ENCODE measurements around the gene YTHDF2. TPM values are rescaled to one million over a fixed set of nuclear protein-coding genes. Genes with fewer than 3 reads are reported as not detected.

The YTHDF2 gene
- total and polyA plus RNA-seq, 8 donors = 9.9 to 50.5 (median 28.0) TPM

GRCh38 chr1:28796352-28797211 lies 59.8 kb downstream of the YTHDF2 start:
- Histone ChIP-seq H3K36me3 (no peaks in the 10 kb centered on the region), H3K4me3 (no peak overlapping the region), H3K27me3 (peaks cover 0 to 25% (median 0%) of the 10 kb centered on the region in 3 donors), H3K4me1 (no peaks in the 10 kb centered on the region), H3K9me3 (no peaks in the 10 kb centered on the region), H3K27ac (no peak overlapping the region)
- intact Hi-C loops (cut with DNase I; ENCODE audit: low total_unique reads) = no loop called here
- TF ChIP-seq CTCF (IDR thresholded peaks at IDR 0.05) = no peak
- TF ChIP-seq POLR2A (IDR thresholded peaks at IDR 0.05) = no peak
- TF ChIP-seq POLR2AphosphoS5 (IDR thresholded peaks at IDR 0.05) = no peak
- no peak for TF ChIP-seq EP300 (IDR thresholded peaks at IDR 0.05)
- DNase-seq = no peak
- WGBS, 5 donors = 51 to 63% (median 60%) methylated on average over 18 of the region's 18 CpGs

- Histone ChIP-seq H3K9me3 (no peaks in the 10 kb centered on the region), H3K4me1 (no peaks in the 10 kb centered on the region), H3K27ac (no peak overlapping the region), H3K4me3 (no peak overlapping the region), H3K36me3 (no peaks in the 10 kb centered on the region), H3K27me3 (peaks cover 0 to 20% (median 0%) of the 10 kb centered on the region in 3 donors)
- WGBS, 5 donors = 40 to 53% (median 47%) methylated on average over 3 of the region's 3 CpGs
- intact Hi-C loops (cut with DNase I; ENCODE audit: low total_unique reads) = no loop called here
- no peak for DNase-seq
- TF ChIP-seq EP300 (IDR thresholded peaks at IDR 0.05) = no peak
- no peak for TF ChIP-seq POLR2A (IDR thresholded peaks at IDR 0.05)
- TF ChIP-seq POLR2AphosphoS5 (IDR thresholded peaks at IDR 0.05) = no peak
- TF ChIP-seq CTCF (IDR thresholded peaks at IDR 0.05) = no peak
Measured at GRCh38 chr1:28800324-28800723, 63.6 kb downstream of the YTHDF2 start.

- intact Hi-C loops (cut with DNase I; ENCODE audit: low total_unique reads) = no loop called here
- 76 to 87% (median 86%) methylated on average over 5 to 6 of the region's 6 CpGs for WGBS, 5 donors
- no peak for DNase-seq
- H3K9me3 ChIP-seq = no peaks in the 10 kb centered on the region
- no peak overlapping the region for H3K4me3 ChIP-seq
- H3K4me1 ChIP-seq = no peaks in the 10 kb centered on the region
- H3K27me3 ChIP-seq = peaks cover 0 to 13% (median 0%) of the 10 kb centered on the region in 3 donors
- H3K36me3 ChIP-seq = no peaks in the 10 kb centered on the region
- H3K27ac ChIP-seq = no peak overlapping the region
- TF ChIP-seq POLR2A (IDR thresholded peaks at IDR 0.05) = no peak
Measured at GRCh38 chr1:28801461-28801860, 64.7 kb downstream of the YTHDF2 start.

- Histone ChIP-seq H3K4me1 (no peaks in the 10 kb centered on the region), H3K4me3 (no peak overlapping the region), H3K27ac (no peak overlapping the region), H3K27me3 (peaks cover 0 to 14% (median 0%) of the 10 kb centered on the region in 3 donors), H3K9me3 (no peaks in the 10 kb centered on the region), H3K36me3 (no peaks in the 10 kb centered on the region)
- intact Hi-C loops (cut with DNase I; ENCODE audit: low total_unique reads) = no loop called here
- no peak for TF ChIP-seq POLR2AphosphoS5 (IDR thresholded peaks at IDR 0.05)
- no peak for TF ChIP-seq CTCF (IDR thresholded peaks at IDR 0.05)
- TF ChIP-seq POLR2A (IDR thresholded peaks at IDR 0.05) = no peak
- TF ChIP-seq EP300 (IDR thresholded peaks at IDR 0.05) = no peak
- 68 to 80% (median 75%) methylated on average over 5 of the region's 5 CpGs for WGBS, 5 donors
- no peak for DNase-seq
Measured at GRCh38 chr1:28803051-28803450, 66.3 kb downstream of the YTHDF2 start.

- no peak for DNase-seq
- Histone ChIP-seq H3K27ac (no peak overlapping the region), H3K9me3 (no peaks in the 10 kb centered on the region), H3K4me1 (no peaks in the 10 kb centered on the region), H3K4me3 (no peak overlapping the region), H3K36me3 (no peaks in the 10 kb centered on the region), H3K27me3 (peaks cover 0 to 19% (median 0%) of the 10 kb centered on the region in 3 donors)
- 94 to 98% (median 96%) methylated on average over 3 of the region's 3 CpGs for WGBS, 5 donors
- no peak for TF ChIP-seq CTCF (IDR thresholded peaks at IDR 0.05)
- TF ChIP-seq POLR2AphosphoS5 (IDR thresholded peaks at IDR 0.05) = no peak
- TF ChIP-seq EP300 (IDR thresholded peaks at IDR 0.05) = no peak
- no peak for TF ChIP-seq POLR2A (IDR thresholded peaks at IDR 0.05)
- intact Hi-C loops (cut with DNase I; ENCODE audit: low total_unique reads) = no loop called here
Measured at GRCh38 chr1:28803662-28804061, 66.9 kb downstream of the YTHDF2 start.
